GM18951 (cell line): ENCODE results near the gene PIGS.

Source experiments
- POLR2A ChIP-seq: IDR thresholded peaks from 4 replicates; pipeline ENCODE4 v1.6.1; 2011; ENCODE audit warnings: mild to moderate bottlenecking; ENCODE audit not compliant: insufficient read length, insufficient read depth; ENCODE audit errors: extremely low read depth
- in situ Hi-C: fragments of 300-500 bp; cut with MboI; formaldehyde crosslinking; loops from one replicate; pipeline ENCODE4 v1.12.0; 2022; ENCODE audit warnings: low sequenced_read_pairs, mixed read lengths, inconsistent platforms; ENCODE audit not compliant: unreplicated experiment

The PIGS gene

GRCh38 chr17:28574526-28574925, 3.2 kb upstream of the PIGS start:
- in situ Hi-C loops = no loop called here
- TF ChIP-seq POLR2A = no peak

GRCh38 chr17:28573966-28574480, 2.7 kb upstream of the PIGS start:
- TF ChIP-seq POLR2A = no peak
- in situ Hi-C loops = no loop called here

GRCh38 chr17:28573521-28573920, 2.2 kb upstream of the PIGS start:
- TF ChIP-seq POLR2A = no peak
- in situ Hi-C loops = no loop called here

GRCh38 chr17:28573040-28573380, 1.7 kb upstream of the PIGS start:
- no peak for TF ChIP-seq POLR2A
- in situ Hi-C loops = no loop called here

GRCh38 chr17:28572259-28573039, 1.1 kb upstream of the PIGS start:
- no peak for TF ChIP-seq POLR2A
- in situ Hi-C loops = no loop called here

- no peak for TF ChIP-seq POLR2A
- in situ Hi-C loops = no loop called here
These were observed 486 bp downstream of the PIGS start for GRCh38 chr17:28570716-28571360.

GRCh38 chr17:28569446-28569845, 1.9 kb downstream of the PIGS start:
- in situ Hi-C loops = no loop called here
- TF ChIP-seq POLR2A = no peak

GRCh38 chr17:28567604-28568003, 3.7 kb downstream of the PIGS start:
- in situ Hi-C loops = no loop called here
- TF ChIP-seq POLR2A = no peak

- TF ChIP-seq POLR2A = no peak
- in situ Hi-C loops = no loop called here
These were observed 7.8 kb downstream of the PIGS start for GRCh38 chr17:28563475-28563874.

- in situ Hi-C loops = no loop called here
These were observed 16.3 kb downstream of the PIGS start for GRCh38 chr17:28555022-28555421.

GRCh38 chr17:28554565-28554964, 16.8 kb downstream of the PIGS start:
- no peak for TF ChIP-seq POLR2A
- in situ Hi-C loops = no loop called here

More at GRCh38 chr17:28555022-28555421, 16.3 kb downstream of the PIGS start:
- TF ChIP-seq POLR2A = no peak

- in situ Hi-C loops = no loop called here
- TF ChIP-seq POLR2A = no peak
These were observed 18.3 kb downstream of the PIGS start for GRCh38 chr17:28553000-28553505.

- TF ChIP-seq POLR2A = peak; percentile 89
- in situ Hi-C loops = no loop called here
These were observed 18.9 kb downstream of the PIGS start, which contains the start of gene UNC119 for GRCh38 chr17:28552176-28552999. TSS of gene UNC119 (minus strand) at chr17:28552624. CDS start at chr17:28552557, 67 bp downstream.
